Adipose tissue (tissue), 3 donors: Measurements from ENCODE around the gene SLC37A1. TPM values are rescaled to one million over a fixed set of nuclear protein-coding genes. Genes with fewer than 3 reads are reported as not detected.

Experiments
- H3K27ac ChIP-seq: one replicate; pipeline ENCODE4 v1.5.1; 2013; ENCODE audit warnings: low read depth, low read length
- WGBS, 3 donors: extraction: QIAGEN DNeasy Blood & Tissue Kit; methylation state at CpG; one replicate each; pipeline ENCODE4 v1.1.7; 2013; 5-methylcytosine and 5-hydroxymethylcytosine counted together
- polyA plus RNA-seq, 3 donors: library from polyadenylated mRNA; stranded (reverse); fragments of 200-250 nt; gene quantifications; one replicate each; pipeline ENCODE4 v1.2.3, GENCODE V29; 2013
- donor health status: healthy with polysubstance abuse.
- donor health status: Bipolar disorder and iron deficiency.
- donor health status: healthy.

SLC37A1 gene
- polyA plus RNA-seq, 3 donors = 3.7 to 4.6 (median 4.4) TPM

GRCh38 chr21:42575111-42575510, 61.5 kb downstream of the SLC37A1 start:
- H3K27ac ChIP-seq = no peak overlapping the region
- WGBS, 3 donors = 84 to 94% (median 93%) methylated on average over 8 of the region's 8 CpGs

- H3K27ac ChIP-seq = no peak overlapping the region
- 93 to 100% (median 99%) methylated on average over 1 of the region's 1 CpG for WGBS, 3 donors
Measured at GRCh38 chr21:42576639-42577038, 63.0 kb downstream of the SLC37A1 start.

DNA sequence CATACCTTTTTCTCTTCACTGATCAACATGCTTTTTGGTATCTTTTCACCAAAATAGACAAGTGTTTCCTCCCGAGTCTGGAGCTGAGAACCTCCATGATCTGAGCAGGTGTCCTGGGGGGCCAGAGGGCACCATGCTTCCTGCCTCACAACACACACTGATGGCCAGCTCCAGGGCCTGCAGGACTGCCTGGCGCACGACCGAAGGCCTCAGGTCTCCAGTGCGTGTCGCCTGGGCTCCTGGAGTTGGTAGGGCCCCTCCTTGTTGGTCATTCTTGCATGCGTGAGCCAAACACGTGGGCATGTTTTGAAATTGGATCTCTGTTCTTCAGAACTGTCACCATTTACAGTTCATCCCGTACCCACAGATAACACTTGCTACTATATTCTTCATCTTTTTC, 64.4 kb downstream of the SLC37A1 start:
- H3K27ac ChIP-seq = no peak overlapping the region
- WGBS, 3 donors = 92 to 94% (median 93%) methylated on average over 9 of the region's 9 CpGs

DNA sequence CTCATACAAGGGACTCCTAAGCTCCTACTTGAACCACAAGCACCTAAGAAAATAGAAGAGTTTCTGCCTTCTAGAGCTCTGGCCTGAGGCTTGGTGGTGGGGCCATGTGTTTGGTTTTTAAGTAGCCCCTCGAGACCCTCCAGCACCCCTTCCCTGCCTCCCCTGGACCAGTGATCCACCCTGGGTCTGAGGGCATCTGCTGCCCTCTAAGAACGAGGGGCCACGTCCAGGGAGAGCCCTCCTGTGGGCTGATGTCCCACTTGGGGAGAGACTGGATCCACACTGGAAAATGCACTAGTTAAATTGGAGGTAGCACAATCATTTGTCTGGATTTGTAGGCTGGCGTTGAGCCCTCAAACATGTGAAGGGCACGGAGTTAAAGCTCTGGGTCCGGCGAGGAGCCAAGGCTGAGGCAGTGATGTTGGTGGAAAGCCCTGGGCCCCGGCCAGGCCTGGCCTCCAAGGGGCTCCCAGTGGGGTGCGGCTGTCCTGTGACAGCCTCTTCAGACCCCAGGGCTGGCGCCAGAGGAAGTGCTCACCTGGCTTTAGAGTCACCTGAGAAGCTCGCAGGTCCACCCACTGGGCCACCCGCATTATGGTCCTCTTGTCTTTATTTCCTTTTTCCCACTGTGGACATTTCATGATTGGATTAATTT, 65.2 kb downstream of the SLC37A1 start:
- WGBS, 3 donors = 85 to 90% (median 87%) methylated on average over 12 of the region's 12 CpGs
- no peak overlapping the region for H3K27ac ChIP-seq

DNA sequence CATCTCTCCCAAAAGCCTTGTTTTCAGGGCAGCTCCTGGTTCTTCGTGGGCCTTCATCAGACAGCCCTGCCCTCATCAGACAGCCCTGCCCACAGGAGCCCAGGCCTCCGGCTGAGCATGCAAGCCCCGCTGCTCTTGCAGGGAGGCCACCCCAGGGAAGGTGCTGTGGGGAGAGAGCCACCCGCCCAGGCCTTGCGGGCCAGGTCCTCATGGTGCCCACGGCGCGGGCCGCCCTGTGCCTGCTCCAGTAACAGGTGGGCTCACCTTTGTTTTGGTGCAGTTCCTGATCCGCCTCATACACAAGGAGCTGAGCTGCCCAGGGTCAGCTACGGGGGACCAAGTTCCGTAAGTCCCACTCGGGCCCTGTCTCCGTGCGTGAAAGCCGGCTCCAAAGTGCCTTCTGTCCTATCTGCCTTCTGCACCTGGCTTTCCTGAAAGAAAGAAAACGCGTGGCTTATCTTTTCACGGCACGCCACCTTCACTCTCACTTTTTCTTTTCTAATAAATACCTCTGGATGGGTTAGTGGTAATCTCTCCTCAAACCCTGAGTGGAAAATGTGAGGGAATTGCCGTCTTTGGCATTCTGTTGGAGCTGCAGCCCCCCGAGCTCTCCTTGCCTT, 65.9 kb downstream of the SLC37A1 start:
- H3K27ac ChIP-seq = no peak overlapping the region
- 86 to 93% (median 91%) methylated on average over 22 of the region's 22 CpGs for WGBS, 3 donors

DNA sequence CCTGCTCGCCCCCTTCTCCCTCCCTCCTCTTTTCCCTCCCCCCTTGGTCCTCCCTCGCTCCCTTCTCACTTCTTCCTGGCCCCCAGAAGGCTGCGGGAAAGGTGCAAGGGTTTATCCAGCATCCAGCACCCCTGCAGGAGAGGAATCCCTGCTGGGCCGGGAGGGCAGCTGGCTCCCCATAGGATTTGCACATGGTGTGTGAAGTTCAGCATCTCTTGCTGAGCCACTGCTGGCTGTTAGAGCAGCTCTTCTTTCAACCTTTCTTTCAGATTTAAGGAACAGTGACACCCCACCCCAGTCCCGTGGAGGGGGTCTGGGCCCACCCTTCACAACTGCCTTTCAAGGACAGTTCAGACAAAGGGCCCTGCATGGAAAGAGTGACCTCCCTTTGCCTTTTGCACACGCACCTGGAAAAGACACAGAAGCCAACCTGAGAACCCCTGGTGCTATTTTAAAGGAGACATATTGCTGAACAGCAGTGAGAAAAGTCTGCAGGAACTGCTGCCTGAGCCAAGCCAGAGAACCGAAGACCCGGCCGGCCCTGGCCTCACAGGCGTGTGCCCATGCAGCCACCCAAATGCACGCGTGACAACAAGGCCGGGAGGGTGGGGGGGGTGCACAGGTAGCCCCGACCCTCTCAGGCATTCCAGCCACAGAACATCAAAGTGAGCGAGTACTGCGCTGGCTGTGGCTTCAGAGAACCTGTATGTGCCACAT, 66.6 kb downstream of the SLC37A1 start:
- 88 to 89% (median 89%) methylated on average over 16 of the region's 16 CpGs for WGBS, 3 donors
- H3K27ac ChIP-seq = no peak overlapping the region

DNA sequence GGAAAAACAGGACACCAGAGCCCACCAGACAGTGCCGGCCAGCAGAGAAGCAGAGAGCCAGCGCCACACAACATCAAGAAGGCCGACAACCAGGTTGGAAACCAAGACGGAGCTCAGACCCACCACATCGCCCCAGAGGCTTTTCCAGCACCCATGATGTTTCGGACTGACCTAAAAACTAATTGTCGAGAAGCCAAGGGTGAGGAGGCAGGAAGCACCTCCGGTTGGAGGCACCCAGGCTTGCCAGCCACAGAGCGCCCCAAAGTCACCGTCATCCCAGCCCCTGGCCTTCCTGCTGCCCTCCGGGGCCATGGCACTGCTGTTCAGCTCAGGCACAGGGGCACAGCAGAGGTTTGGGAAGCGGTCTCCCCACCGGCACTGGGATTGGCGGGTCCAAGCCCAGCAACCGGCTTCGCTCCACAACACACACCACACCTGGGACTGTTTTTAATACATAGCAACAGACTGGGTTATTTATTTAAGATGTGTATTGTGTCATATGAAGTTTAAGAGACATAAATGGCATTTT, 67.2 kb downstream of the SLC37A1 start:
- H3K27ac ChIP-seq = no peak overlapping the region
- WGBS, 3 donors = 90 to 93% (median 93%) methylated on average over 16 of the region's 16 CpGs

GRCh38 chr21:42581336-42581992, 67.8 kb downstream of the SLC37A1 start:
- WGBS, 3 donors = 76 to 84% (median 83%) methylated on average over 13 of the region's 13 CpGs
- no peak overlapping the region for H3K27ac ChIP-seq

- no peak overlapping the region for H3K27ac ChIP-seq
- WGBS, 3 donors = 77 to 81% (median 81%) methylated on average over 17 of the region's 17 CpGs
Measured at GRCh38 chr21:42581993-42582786, 68.5 kb downstream of the SLC37A1 start.

- WGBS, 3 donors = 88 to 90% (median 90%) methylated on average over 22 of the region's 22 CpGs
Measured at GRCh38 chr21:42582787-42583476, 69.3 kb downstream of the SLC37A1 start.

GRCh38 chr21:42583477-42584295, 70.0 kb downstream of the SLC37A1 start:
- WGBS, 3 donors = 78 to 82% (median 81%) methylated on average over 20 of the region's 20 CpGs
- no peak overlapping the region for H3K27ac ChIP-seq

More at GRCh38 chr21:42582787-42583476, 69.3 kb downstream of the SLC37A1 start:
- no peak overlapping the region for H3K27ac ChIP-seq

DNA sequence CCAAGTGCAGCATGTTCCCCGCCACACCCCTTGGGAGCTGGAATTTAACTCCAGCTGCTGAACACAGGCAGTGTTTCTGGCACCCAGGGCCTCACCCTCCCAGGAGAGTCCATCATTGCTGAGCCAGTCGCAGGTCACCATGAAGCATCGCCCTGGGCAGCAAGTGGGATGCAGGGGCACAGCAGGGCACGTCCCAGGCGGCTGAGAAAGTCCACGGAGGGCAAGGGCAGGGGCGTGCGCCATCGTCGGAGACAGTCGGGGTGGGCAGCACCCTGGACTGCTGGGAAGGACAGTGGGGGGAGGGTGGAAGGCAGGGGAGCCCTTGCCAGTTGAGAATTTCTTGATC, 70.6 kb downstream of the SLC37A1 start:
- WGBS, 3 donors = 85 to 89% (median 88%) methylated on average over 11 of the region's 11 CpGs
- H3K27ac ChIP-seq = no peak overlapping the region

- H3K27ac ChIP-seq = no peak overlapping the region
- 55 to 84% (median 69%) methylated on average over 10 of the region's 10 CpGs for WGBS, 3 donors
Measured at GRCh38 chr21:42585881-42586280, 72.2 kb downstream of the SLC37A1 start.

DNA sequence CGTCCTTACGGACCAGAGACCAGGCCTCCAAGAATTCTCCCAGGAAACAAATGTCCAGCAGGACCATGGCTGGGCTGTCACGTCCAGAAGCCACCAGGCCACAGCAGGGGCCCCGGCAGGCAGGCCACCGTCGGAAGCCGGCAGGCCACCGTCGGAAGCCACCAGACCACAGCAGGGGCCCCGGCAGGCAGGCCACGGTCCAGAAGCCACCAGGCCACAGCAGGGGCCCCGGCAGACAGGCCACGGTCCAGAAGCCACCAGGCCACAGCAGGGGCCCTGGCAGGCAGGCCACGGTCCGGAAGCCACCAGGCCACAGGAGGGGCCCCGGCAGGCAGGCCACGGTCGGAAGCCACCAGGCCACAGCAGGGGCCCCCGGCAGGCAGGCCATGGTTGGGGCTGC, 72.8 kb downstream of the SLC37A1 start:
- WGBS, 3 donors = 85 to 88% (median 87%) methylated on average over 17 to 19 of the region's 19 CpGs
- no peak overlapping the region for H3K27ac ChIP-seq

DNA sequence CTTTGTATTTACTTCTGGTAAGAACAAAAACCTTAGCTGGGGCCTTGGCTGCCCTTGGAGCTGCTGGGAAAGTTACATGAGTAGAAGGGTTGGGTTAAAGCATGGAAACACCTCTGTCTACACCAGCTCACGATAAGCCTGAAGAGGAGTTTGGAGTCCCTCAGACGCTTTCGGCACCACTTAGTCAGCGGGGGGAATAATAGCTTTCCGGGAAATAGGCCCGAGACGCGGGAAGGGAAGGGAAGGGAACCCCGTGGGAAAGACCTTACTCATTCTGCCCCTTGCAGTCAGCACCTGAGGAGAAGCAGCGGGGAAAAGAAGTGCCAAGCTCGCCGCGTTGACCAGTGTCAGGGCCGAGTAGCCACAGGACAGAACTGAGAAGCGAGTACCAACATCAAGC, 73.4 kb downstream of the SLC37A1 start:
- 78 to 89% (median 85%) methylated on average over 15 of the region's 15 CpGs for WGBS, 3 donors
- H3K27ac ChIP-seq = no peak overlapping the region

DNA sequence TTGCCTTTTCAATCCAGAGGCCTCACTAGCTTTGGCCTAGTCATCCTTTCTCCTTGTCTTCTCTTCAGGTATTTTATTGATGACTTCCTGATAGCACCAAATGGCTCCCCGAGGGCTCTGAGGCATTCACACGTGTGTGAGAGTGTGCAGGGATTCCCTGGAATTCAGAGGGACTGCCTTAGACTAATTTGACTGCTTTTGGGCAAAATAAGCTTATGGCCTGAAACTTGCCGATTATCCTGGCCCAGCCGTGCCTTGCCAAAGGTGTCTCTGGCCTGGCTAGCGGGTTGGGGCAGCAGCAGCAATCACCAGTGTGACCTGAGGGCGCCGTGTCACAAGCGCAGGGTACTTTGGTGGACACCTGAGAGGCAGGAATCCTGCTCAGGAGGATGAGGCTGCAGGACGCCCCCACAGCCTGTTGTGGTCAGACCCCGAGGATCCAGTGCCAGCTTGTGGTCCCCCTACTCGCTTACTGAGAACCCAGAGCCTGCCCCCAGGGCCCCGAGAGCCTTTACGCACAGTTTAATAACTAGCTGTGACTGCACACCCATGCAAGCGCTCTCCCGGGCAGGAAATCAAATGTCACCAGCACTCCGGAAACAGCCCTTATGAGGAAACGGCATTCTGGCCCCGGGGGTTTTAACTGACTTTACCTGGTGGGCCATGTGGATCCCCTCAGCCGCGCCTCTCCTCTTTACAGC, 76.9 kb downstream of the SLC37A1 start:
- H3K27ac ChIP-seq = no peak overlapping the region
- 46 to 76% (median 52%) methylated on average over 20 of the region's 20 CpGs for WGBS, 3 donors
